ENCODE measurements around the gene WDR91.
"Not testable (repeated sequence)": the region's sequence is repeated elsewhere in the genome, so short reads cannot be mapped to it uniquely, and the experiment has no call there.

Gene WDR91

DNA sequence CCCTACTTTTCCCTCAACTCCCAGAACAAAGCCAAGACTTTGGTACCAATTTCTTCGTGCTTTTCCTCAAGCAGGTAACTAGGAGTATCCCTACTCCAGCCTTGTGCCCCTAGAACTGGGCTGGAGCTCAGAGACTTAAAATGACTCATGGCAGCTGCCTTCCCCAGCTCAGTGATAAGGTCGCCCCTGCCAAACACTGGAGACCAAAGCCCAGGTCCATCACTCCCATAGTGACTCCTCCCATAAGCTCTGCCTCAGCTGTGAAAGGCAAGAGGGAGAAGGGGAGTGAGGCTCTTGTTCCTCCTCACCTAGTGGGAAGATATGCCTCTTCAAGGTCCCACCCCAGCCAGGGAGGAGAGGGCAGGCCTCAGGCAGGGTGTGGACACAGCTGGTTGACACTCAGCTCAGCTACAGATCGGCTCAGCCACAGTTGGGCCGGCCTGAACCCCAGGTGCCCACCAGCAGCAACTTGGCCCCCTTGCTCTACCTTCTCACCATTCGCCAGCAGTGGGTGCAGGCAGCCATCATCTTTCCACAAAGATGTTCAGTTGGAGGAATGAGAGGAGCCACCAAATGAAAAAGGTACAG is 27.0 kb downstream of the WDR91 start:
- Histone ChIP-seq H3K36me3 (ENCODE audit: insufficient read depth, low read length) (peaks cover 44% of the 10 kb centered on the region), H3K4me3 (ENCODE audit: low read depth in 1 of 2, low read length in 2 of 2) (no peak overlapping the region), H3K27ac (ENCODE audit: low read depth, low read length) (no peak overlapping the region), H3K9ac (ENCODE audit: low read length) (no peak overlapping the region), H3K9me3 (ENCODE audit: low read length) (peaks cover 14% of the 10 kb centered on the region), H3K4me1 (ENCODE audit: insufficient read depth, low read length) (no peaks in the 10 kb centered on the region), H3K27me3 (ENCODE audit: control insufficient read depth in 1 of 2, insufficient read depth in 2 of 2, low read length in 2 of 2) (no peaks in the 10 kb centered on the region)

GRCh38 chr7:135183478-135183877 is 27.8 kb downstream of the WDR91 start:
- Histone ChIP-seq H3K4me1 (ENCODE audit: insufficient read depth, low read length) (no peaks in the 10 kb centered on the region), H3K4me3 (ENCODE audit: low read depth in 1 of 2, low read length in 2 of 2) (no peak overlapping the region), H3K27me3 (ENCODE audit: control insufficient read depth in 1 of 2, insufficient read depth in 2 of 2, low read length in 2 of 2) (no peaks in the 10 kb centered on the region), H3K27ac (ENCODE audit: low read depth, low read length) (no peak overlapping the region), H3K9me3 (ENCODE audit: low read length) (peaks cover 14% of the 10 kb centered on the region), H3K36me3 (ENCODE audit: insufficient read depth, low read length) (peaks cover 35% of the 10 kb centered on the region), H3K9ac (ENCODE audit: low read length) (no peak overlapping the region)

- Histone ChIP-seq H3K9ac (ENCODE audit: low read length) (no peak overlapping the region), H3K4me1 (ENCODE audit: insufficient read depth, low read length) (no peaks in the 10 kb centered on the region), H3K27ac (ENCODE audit: low read depth, low read length) (no peak overlapping the region), H3K27me3 (ENCODE audit: control insufficient read depth in 1 of 2, insufficient read depth in 2 of 2, low read length in 2 of 2) (no peaks in the 10 kb centered on the region), H3K9me3 (ENCODE audit: low read length) (peaks cover 14% of the 10 kb centered on the region), H3K36me3 (ENCODE audit: insufficient read depth, low read length) (peaks cover 25% of the 10 kb centered on the region), H3K4me3 (ENCODE audit: low read depth in 1 of 2, low read length in 2 of 2) (no peak overlapping the region)
Observed at GRCh38 chr7:135181929-135182678, 29.2 kb downstream of the WDR91 start.

GRCh38 chr7:135181261-135181928 is 29.9 kb downstream of the WDR91 start:
- peaks cover 19% of the 10 kb centered on the region for H3K36me3 ChIP-seq (ENCODE audit: insufficient read depth, low read length)
- no peaks in the 10 kb centered on the region for H3K4me1 ChIP-seq (ENCODE audit: insufficient read depth, low read length)
- H3K4me3 ChIP-seq (ENCODE audit: low read depth in 1 of 2, low read length in 2 of 2), result no peak overlapping the region
- H3K9me3 ChIP-seq (ENCODE audit: low read length), result peaks cover 14% of the 10 kb centered on the region
- no peak overlapping the region for H3K27ac ChIP-seq (ENCODE audit: low read depth, low read length)
- no peak overlapping the region for H3K9ac ChIP-seq (ENCODE audit: low read length)
- H3K27me3 ChIP-seq (ENCODE audit: control insufficient read depth in 1 of 2, insufficient read depth in 2 of 2, low read length in 2 of 2), result no peaks in the 10 kb centered on the region

- no peak overlapping the region for H3K4me3 ChIP-seq (ENCODE audit: low read depth in 1 of 2, low read length in 2 of 2)
- H3K27ac ChIP-seq (ENCODE audit: low read depth, low read length), result no peak overlapping the region
- H3K4me1 ChIP-seq (ENCODE audit: insufficient read depth, low read length), result no peaks in the 10 kb centered on the region
- H3K9ac ChIP-seq (ENCODE audit: low read length), result no peak overlapping the region
- no peaks in the 10 kb centered on the region for H3K27me3 ChIP-seq (ENCODE audit: control insufficient read depth in 1 of 2, insufficient read depth in 2 of 2, low read length in 2 of 2)
- H3K9me3 ChIP-seq (ENCODE audit: low read length), result peaks cover 14% of the 10 kb centered on the region
- peaks cover 10% of the 10 kb centered on the region for H3K36me3 ChIP-seq (ENCODE audit: insufficient read depth, low read length)
Observed at GRCh38 chr7:135180122-135180521, 31.2 kb downstream of the WDR91 start.

DNA sequence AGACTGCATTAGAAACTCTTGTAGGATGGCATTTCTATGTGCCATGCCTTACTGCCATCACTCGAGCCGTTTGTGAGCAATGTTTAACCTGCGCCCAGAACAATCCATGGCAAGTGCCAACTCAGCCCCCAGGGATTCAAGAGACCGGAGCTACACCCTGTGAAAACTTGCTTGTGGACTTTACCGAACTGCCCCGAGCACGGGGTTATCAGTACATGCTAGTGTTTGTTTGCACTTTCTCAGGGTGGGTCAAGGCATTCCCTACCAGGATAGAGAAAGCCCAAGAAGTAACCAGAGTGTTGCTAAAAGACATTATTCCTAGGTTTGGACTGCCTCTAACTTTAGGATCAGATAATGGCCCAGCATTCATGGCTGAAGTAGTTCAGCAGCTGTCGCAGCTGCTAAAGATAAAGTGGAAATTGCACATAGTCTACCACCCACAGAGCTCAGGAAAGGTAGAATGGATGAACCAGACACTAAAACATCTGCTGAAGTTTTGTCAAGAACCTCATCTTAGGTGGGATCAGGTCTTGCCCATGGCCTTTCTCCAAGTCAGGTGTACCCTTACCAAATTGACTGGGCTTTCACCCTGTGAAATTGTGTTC is 31.9 kb downstream of the WDR91 start:
- H3K9me3 ChIP-seq (ENCODE audit: low read length), result peaks cover 14% of the 10 kb centered on the region
- H3K36me3 ChIP-seq (ENCODE audit: insufficient read depth, low read length), result peaks cover 8% of the 10 kb centered on the region
- H3K27me3 ChIP-seq (ENCODE audit: control insufficient read depth in 1 of 2, insufficient read depth in 2 of 2, low read length in 2 of 2), result no peaks in the 10 kb centered on the region
- no peaks in the 10 kb centered on the region for H3K4me1 ChIP-seq (ENCODE audit: insufficient read depth, low read length)
- H3K9ac ChIP-seq (ENCODE audit: low read length), result no peak overlapping the region
- H3K27ac ChIP-seq (ENCODE audit: low read depth, low read length), result no peak overlapping the region
- H3K4me3 ChIP-seq (ENCODE audit: low read depth in 1 of 2, low read length in 2 of 2), result no peak overlapping the region

DNA sequence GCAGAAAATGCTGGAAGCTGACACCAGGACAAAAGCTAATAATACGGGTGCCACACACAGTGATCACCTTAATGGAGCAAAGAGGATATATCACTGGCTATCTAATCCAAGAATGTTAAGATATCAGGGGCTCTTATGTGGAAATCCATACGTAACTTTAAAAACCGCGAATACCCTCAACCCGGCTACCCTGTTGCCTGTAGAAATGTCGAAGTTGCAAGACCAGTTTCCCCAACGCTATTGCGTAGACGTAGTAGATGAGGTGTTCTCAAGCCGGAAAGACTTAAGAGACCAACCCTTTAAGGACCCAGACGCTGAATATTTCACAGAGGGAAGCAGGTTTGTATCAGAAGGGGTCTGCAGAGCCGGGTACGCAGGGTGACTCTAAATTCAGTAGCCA is 33.0 kb downstream of the WDR91 start:
- no peak overlapping the region for H3K4me3 ChIP-seq (ENCODE audit: low read depth in 1 of 2, low read length in 2 of 2)
- no peak overlapping the region for H3K27ac ChIP-seq (ENCODE audit: low read depth, low read length)
- peaks cover 14% of the 10 kb centered on the region for H3K9me3 ChIP-seq (ENCODE audit: low read length)
- H3K9ac ChIP-seq (ENCODE audit: low read length), result no peak overlapping the region
- H3K36me3 ChIP-seq (ENCODE audit: insufficient read depth, low read length), result no peaks in the 10 kb centered on the region
- no peaks in the 10 kb centered on the region for H3K27me3 ChIP-seq (ENCODE audit: control insufficient read depth in 1 of 2, insufficient read depth in 2 of 2, low read length in 2 of 2)
- H3K4me1 ChIP-seq (ENCODE audit: insufficient read depth, low read length), result no peaks in the 10 kb centered on the region

- H3K27me3 ChIP-seq (ENCODE audit: control insufficient read depth in 1 of 2, insufficient read depth in 2 of 2, low read length in 2 of 2), result no peaks in the 10 kb centered on the region
- no peak overlapping the region for H3K27ac ChIP-seq (ENCODE audit: low read depth, low read length)
- H3K9me3 ChIP-seq (ENCODE audit: low read length), result peaks cover 14% of the 10 kb centered on the region
- H3K4me1 ChIP-seq (ENCODE audit: insufficient read depth, low read length), result no peaks in the 10 kb centered on the region
- no peak overlapping the region for H3K9ac ChIP-seq (ENCODE audit: low read length)
- no peaks in the 10 kb centered on the region for H3K36me3 ChIP-seq (ENCODE audit: insufficient read depth, low read length)
- H3K4me3 ChIP-seq (ENCODE audit: low read depth in 1 of 2, low read length in 2 of 2), result no peak overlapping the region
Observed at GRCh38 chr7:135177028-135177696, 34.2 kb downstream of the WDR91 start.

DNA sequence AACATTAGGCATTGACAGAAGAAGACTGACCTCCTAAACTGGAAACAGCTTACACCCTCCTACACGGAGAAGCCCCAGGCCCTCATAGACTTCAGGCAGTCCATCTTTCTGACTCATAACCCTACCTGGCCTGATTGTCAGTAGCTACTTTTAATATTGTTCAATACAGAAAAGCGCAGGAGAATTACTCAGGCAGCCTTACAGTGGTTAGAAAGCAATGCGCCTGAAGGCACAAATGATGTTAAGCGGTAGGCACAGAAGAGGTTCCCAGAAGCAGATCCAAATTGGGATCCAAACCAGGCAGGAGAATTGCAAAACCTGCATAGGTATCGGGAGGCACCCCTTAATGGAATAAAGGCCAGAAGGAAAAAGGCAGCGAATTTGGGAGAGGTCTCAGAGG is 35.4 kb downstream of the WDR91 start:
- no peak overlapping the region for H3K27ac ChIP-seq (ENCODE audit: low read depth, low read length)

DNA sequence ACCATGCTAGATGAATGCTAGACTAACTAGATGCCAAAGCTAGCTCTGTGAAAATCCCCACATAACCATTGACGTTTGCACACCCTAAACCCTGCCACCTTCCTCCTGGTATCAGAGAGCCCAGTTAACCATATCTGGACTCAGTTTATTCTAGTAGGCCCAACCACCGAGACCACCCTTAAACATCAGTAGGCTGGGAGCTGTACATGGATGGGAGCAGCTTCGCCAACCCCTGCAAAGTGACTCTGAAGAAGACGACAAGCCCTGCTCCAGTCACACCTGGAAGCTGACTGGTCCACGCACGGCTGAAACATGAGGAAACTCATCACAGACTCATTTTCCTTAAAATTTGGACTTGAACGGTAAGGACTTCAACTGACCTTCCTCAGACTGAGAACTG is 36.4 kb downstream of the WDR91 start:
- Histone ChIP-seq H3K9ac (ENCODE audit: low read length) (no peak overlapping the region), H3K27me3 (ENCODE audit: control insufficient read depth in 1 of 2, insufficient read depth in 2 of 2, low read length in 2 of 2) (no peaks in the 10 kb centered on the region), H3K27ac (ENCODE audit: low read depth, low read length) (no peak overlapping the region), H3K9me3 (ENCODE audit: low read length) (no peaks in the 10 kb centered on the region), H3K4me1 (ENCODE audit: insufficient read depth, low read length) (peaks cover 5% of the 10 kb centered on the region), H3K36me3 (ENCODE audit: insufficient read depth, low read length) (no peaks in the 10 kb centered on the region), H3K4me3 (ENCODE audit: low read depth in 1 of 2, low read length in 2 of 2) (no peak overlapping the region)

More for the DNA sequence above, 35.4 kb downstream of the WDR91 start:
- Histone ChIP-seq H3K9ac (ENCODE audit: low read length) (no peak overlapping the region), H3K4me3 (ENCODE audit: low read depth in 1 of 2, low read length in 2 of 2) (no peak overlapping the region), H3K4me1 (ENCODE audit: insufficient read depth, low read length) (peaks cover 4% of the 10 kb centered on the region), H3K36me3 (ENCODE audit: insufficient read depth, low read length) (no peaks in the 10 kb centered on the region), H3K27me3 (ENCODE audit: control insufficient read depth in 1 of 2, insufficient read depth in 2 of 2, low read length in 2 of 2) (no peaks in the 10 kb centered on the region), H3K9me3 (ENCODE audit: low read length) (peaks cover 2% of the 10 kb centered on the region)

- not testable (repeated sequence) for H3K9me3 ChIP-seq (ENCODE audit: low read length); H3K27me3 ChIP-seq (ENCODE audit: control insufficient read depth in 1 of 2, insufficient read depth in 2 of 2, low read length in 2 of 2); H3K4me3 ChIP-seq (ENCODE audit: low read depth in 1 of 2, low read length in 2 of 2); H3K27ac ChIP-seq (ENCODE audit: low read depth, low read length); H3K9ac ChIP-seq (ENCODE audit: low read length); H3K36me3 ChIP-seq (ENCODE audit: insufficient read depth, low read length)
- peaks cover 15% of the 10 kb centered on the region for H3K4me1 ChIP-seq (ENCODE audit: insufficient read depth, low read length)
Observed at GRCh38 chr7:135173916-135174315, 37.4 kb downstream of the WDR91 start.

Data from muscle layer of colon (tissue), 2 donors.